UCSD-AML1 (cell line): ENCODE results near the gene MLKL.

ENCODE experiments used
- DNase-seq: peaks from one replicate; lab custom pipeline; 2025; ENCODE audit not compliant: unreplicated experiment; lab: John Stamatoyannopoulos, UW

Gene MLKL

GRCh38 chr16:74652249-74652648 is 48.4 kb downstream of the MLKL start:
- no peak for DNase-seq

GRCh38 chr16:74651841-74652240 is 48.8 kb downstream of the MLKL start:
- no peak for DNase-seq

- DNase-seq: no peak
Measured at GRCh38 chr16:74650966-74651567, 49.6 kb downstream of the MLKL start.

GRCh38 chr16:74649839-74650504 is 50.7 kb downstream of the MLKL start:
- DNase-seq: no peak

GRCh38 chr16:74641969-74642368 is 58.7 kb downstream of the MLKL start:
- no peak for DNase-seq

- DNase-seq: no peak
Measured at GRCh38 chr16:74637742-74638453, 62.8 kb downstream of the MLKL start.

- no peak for DNase-seq
Measured at GRCh38 chr16:74635303-74635702, 65.4 kb downstream of the MLKL start.

- DNase-seq: no peak
Measured at GRCh38 chr16:74633686-74634085, 67.0 kb downstream of the MLKL start.

- no peak for DNase-seq
Measured at GRCh38 chr16:74627506-74628220, 73.0 kb downstream of the MLKL start.

GRCh38 chr16:74626741-74627416 is 73.8 kb downstream of the MLKL start:
- DNase-seq: no peak

GRCh38 chr16:74625500-74626350 is 74.9 kb downstream of the MLKL start:
- no peak for DNase-seq

- DNase-seq: no peak
Measured at GRCh38 chr16:74623839-74624235, 76.8 kb downstream of the MLKL start.

- peak; percentile 12 for DNase-seq
Measured at GRCh38 chr16:74623214-74623838, 77.3 kb downstream of the MLKL start.

GRCh38 chr16:74622005-74622404 is 78.7 kb downstream of the MLKL start:
- no peak for DNase-seq
